HepG2 (cell line): Measurements from ENCODE around the gene P3H3. TPM values are rescaled to one million over a fixed set of nuclear protein-coding genes. Genes with fewer than 3 reads are reported as not detected.

Experiments used
- BHLHE40 ChIP-seq: IDR thresholded peaks from 2 replicates; pipeline ENCODE4 v1.6.1; 2011; ENCODE audit warnings: low read length, improper control_type of control experiment
- FIP1L1 ChIP-seq: fragments of 200-400 bp; formaldehyde crosslinking; IDR thresholded peaks from 2 replicates; pipeline ENCODE4 v1.6.1; 2018; ENCODE audit warnings: low read depth, mild to moderate bottlenecking, low read length, moderate library complexity, borderline replicate concordance; ENCODE audit not compliant: insufficient read depth
- HNRNPH1 ChIP-seq: fragments of 200-400 bp; formaldehyde crosslinking; optimal IDR thresholded peaks from 2 replicates; pipeline ENCODE3; 2017; ENCODE audit warnings: mild to moderate bottlenecking, low read depth, low read length
- MAFF ChIP-seq: IDR thresholded peaks from 2 replicates; pipeline ENCODE4 v1.6.1; 2011; ENCODE audit warnings: low read depth, low read length, improper control_type of control experiment
- NFYC ChIP-seq: IDR thresholded peaks from 2 replicates; pipeline ENCODE4 v1.6.1; 2016; ENCODE audit warnings: missing genetic modification reagents, missing compliant biosample characterization
- RFX3 ChIP-seq: IDR thresholded peaks from 2 replicates; pipeline ENCODE4 v1.6.1; 2016; ENCODE audit warnings: missing biosample characterization, missing genetic modification reagents
- YEATS4 ChIP-seq: sonication (generic); formaldehyde crosslinking; IDR thresholded peaks from 2 replicates; pipeline ENCODE4 v1.4.0; 2020; ENCODE audit warnings: missing genetic modification reagents, borderline replicate concordance
- ZBTB8A ChIP-seq: sonication (generic); formaldehyde crosslinking; IDR thresholded peaks from 2 replicates; pipeline ENCODE4 v1.4.0; 2020; ENCODE audit warnings: mild to moderate bottlenecking, low read depth, missing genetic modification reagents, borderline replicate concordance
- ZNF616 ChIP-seq: sonication (generic); formaldehyde crosslinking; IDR thresholded peaks from 2 replicates; pipeline ENCODE4 v1.5.0; 2020; ENCODE audit warnings: low read depth, mild to moderate bottlenecking, missing genetic modification reagents
- ZNF670 ChIP-seq: sonication (generic); formaldehyde crosslinking; IDR thresholded peaks from 2 replicates; pipeline ENCODE4 v1.8.0; 2022; ENCODE audit warnings: mild to moderate bottlenecking, missing genetic modification reagents, borderline replicate concordance
- polyA plus RNA-seq, 8 experiments: library from polyadenylated mRNA; depleted of rRNA in 3 of 8; stranded (reverse) in 7 of 8; unstranded in 1 of 8; fragments of >200 nt; fragmentation: Illumina TruSeq in 4 of 8; extraction: Trizol in 4 of 8; gene quantifications; 2 replicates each; pipeline versions ENCODE4 v1.2.1 to v1.2.3, GENCODE V29; 2011 to 2016; ENCODE audit warnings: low read depth in 4 of 8, missing spikeins in 1 of 8, mixed read lengths in 1 of 8; ENCODE audit not compliant: insufficient read depth in 1 of 8
- total RNA-seq, 5 experiments: library from RNA; depleted of rRNA; stranded (reverse); fragments of >200 nt; fragmentation: Illumina TruSeq; extraction: Trizol; gene quantifications; 2 replicates each; pipeline ENCODE4 v1.2.3, GENCODE V29; 2016; ENCODE audit warnings: low read depth in 1 of 5
- TF ChIP-seq, protein P1 (sequence below): sonication (generic); formaldehyde crosslinking; IDR thresholded peaks from 2 replicates; pipeline ENCODE4 v1.4.0; 2020; ENCODE audit warnings: mild to moderate bottlenecking, low read depth, missing genetic modification reagents
- TF ChIP-seq, protein P2 (sequence below): sonication (generic); formaldehyde crosslinking; IDR thresholded peaks from 2 replicates; pipeline ENCODE4 v1.5.1; 2020; ENCODE audit warnings: mild to moderate bottlenecking, missing genetic modification reagents, moderate library complexity
- TF ChIP-seq, protein P3 (sequence below): sonication (generic); formaldehyde crosslinking; IDR thresholded peaks from 2 replicates; pipeline ENCODE4 v1.8.0; 2022; ENCODE audit warnings: missing genetic modification reagents, mild to moderate bottlenecking, moderate library complexity, borderline replicate concordance
- TF ChIP-seq, protein P4 (sequence below): sonication (generic); formaldehyde crosslinking; conservative IDR thresholded peaks from 2 replicates; pipeline ENCODE4 v1.5.0; 2020; ENCODE audit warnings: missing genetic modification reagents
- TF ChIP-seq, protein P5 (sequence below): sonication (generic); formaldehyde crosslinking; IDR thresholded peaks from 2 replicates; pipeline ENCODE4 v1.8.0; 2022; ENCODE audit warnings: mild to moderate bottlenecking, missing genetic modification reagents, moderate library complexity
- TF ChIP-seq, protein P6 (sequence below): sonication (generic); formaldehyde crosslinking; IDR thresholded peaks from 2 replicates; pipeline ENCODE4 v1.5.0; 2020; ENCODE audit warnings: mild to moderate bottlenecking, missing genetic modification reagents, moderate library complexity

Gene P3H3
- total and polyA plus RNA-seq, 2 of the 13 experiments (the other 11 are each of a cell fraction or from before 2014, with no cell fraction given): 20.1 to 20.5 TPM

DNA sequence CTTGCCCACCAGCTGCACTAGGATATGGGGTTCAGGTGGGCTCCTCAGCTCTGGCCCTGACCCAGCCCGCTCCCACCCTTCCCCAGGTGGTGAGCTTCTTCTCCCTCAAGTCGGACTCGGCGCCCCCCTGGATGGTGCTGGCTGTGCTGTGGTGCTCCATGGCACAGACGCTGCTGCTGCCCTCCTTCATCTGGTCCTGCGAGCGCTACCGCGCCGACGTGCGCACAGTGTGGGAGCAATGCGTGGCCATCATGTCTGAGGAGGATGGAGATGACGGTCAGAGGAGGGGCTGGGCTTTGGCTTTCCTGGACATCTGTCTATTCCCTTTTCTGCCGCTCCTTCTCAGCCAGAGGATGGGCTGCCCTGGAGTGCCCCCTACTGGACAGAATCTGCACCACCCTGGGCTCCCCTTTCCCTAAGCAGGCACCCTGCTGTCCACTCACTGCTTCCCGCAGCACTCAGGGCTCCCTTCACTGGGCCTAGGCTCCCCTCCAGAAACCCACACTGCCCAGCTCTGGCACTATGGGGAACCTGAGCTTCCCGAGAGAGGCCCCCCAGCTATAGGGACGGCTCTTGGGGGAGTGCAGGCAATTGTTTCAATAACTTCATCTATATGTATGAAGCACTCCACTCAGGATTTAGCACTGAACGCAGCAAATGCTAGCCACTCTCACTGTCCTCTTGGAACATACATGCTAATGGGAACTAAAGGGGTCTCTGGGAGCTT is 2.6 kb upstream of the P3H3 start (continued):
- TF ChIP-seq ZNF670 (CRISPR knock-in tag) (no peak), HNRNPH1 (no peak), NFYC (CRISPR knock-in tag) (no peak), MAFF (no peak), ZNF616 (no peak), RFX3 (CRISPR knock-in tag) (no peak), BHLHE40 (0 out of 2 replicates have a peak, but pooled peaks have one; percentile 11), ZBTB8A (no peak), FIP1L1 (no peak), YEATS4 (no peak)
- TF ChIP-seq, protein P1, sequence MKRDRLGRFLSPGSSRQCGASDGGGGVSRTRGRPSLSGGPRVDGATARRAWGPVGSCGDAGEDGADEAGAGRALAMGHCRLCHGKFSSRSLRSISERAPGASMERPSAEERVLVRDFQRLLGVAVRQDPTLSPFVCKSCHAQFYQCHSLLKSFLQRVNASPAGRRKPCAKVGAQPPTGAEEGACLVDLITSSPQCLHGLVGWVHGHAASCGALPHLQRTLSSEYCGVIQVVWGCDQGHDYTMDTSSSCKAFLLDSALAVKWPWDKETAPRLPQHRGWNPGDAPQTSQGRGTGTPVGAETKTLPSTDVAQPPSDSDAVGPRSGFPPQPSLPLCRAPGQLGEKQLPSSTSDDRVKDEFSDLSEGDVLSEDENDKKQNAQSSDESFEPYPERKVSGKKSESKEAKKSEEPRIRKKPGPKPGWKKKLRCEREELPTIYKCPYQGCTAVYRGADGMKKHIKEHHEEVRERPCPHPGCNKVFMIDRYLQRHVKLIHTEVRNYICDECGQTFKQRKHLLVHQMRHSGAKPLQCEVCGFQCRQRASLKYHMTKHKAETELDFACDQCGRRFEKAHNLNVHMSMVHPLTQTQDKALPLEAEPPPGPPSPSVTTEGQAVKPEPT: no peak
- TF ChIP-seq, protein P2, sequence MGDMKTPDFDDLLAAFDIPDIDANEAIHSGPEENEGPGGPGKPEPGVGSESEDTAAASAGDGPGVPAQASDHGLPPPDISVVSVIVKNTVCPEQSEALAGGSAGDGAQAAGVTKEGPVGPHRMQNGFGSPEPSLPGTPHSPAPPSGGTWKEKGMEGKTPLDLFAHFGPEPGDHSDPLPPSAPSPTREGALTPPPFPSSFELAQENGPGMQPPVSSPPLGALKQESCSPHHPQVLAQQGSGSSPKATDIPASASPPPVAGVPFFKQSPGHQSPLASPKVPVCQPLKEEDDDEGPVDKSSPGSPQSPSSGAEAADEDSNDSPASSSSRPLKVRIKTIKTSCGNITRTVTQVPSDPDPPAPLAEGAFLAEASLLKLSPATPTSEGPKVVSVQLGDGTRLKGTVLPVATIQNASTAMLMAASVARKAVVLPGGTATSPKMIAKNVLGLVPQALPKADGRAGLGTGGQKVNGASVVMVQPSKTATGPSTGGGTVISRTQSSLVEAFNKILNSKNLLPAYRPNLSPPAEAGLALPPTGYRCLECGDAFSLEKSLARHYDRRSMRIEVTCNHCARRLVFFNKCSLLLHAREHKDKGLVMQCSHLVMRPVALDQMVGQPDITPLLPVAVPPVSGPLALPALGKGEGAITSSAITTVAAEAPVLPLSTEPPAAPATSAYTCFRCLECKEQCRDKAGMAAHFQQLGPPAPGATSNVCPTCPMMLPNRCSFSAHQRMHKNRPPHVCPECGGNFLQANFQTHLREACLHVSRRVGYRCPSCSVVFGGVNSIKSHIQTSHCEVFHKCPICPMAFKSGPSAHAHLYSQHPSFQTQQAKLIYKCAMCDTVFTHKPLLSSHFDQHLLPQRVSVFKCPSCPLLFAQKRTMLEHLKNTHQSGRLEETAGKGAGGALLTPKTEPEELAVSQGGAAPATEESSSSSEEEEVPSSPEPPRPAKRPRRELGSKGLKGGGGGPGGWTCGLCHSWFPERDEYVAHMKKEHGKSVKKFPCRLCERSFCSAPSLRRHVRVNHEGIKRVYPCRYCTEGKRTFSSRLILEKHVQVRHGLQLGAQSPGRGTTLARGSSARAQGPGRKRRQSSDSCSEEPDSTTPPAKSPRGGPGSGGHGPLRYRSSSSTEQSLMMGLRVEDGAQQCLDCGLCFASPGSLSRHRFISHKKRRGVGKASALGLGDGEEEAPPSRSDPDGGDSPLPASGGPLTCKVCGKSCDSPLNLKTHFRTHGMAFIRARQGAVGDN (CRISPR knock-in tag): peak; percentile 60
- TF ChIP-seq, protein P3, sequence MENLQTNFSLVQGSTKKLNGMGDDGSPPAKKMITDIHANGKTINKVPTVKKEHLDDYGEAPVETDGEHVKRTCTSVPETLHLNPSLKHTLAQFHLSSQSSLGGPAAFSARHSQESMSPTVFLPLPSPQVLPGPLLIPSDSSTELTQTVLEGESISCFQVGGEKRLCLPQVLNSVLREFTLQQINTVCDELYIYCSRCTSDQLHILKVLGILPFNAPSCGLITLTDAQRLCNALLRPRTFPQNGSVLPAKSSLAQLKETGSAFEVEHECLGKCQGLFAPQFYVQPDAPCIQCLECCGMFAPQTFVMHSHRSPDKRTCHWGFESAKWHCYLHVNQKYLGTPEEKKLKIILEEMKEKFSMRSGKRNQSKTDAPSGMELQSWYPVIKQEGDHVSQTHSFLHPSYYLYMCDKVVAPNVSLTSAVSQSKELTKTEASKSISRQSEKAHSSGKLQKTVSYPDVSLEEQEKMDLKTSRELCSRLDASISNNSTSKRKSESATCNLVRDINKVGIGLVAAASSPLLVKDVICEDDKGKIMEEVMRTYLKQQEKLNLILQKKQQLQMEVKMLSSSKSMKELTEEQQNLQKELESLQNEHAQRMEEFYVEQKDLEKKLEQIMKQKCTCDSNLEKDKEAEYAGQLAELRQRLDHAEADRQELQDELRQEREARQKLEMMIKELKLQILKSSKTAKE: no peak
- TF ChIP-seq, protein P4, sequence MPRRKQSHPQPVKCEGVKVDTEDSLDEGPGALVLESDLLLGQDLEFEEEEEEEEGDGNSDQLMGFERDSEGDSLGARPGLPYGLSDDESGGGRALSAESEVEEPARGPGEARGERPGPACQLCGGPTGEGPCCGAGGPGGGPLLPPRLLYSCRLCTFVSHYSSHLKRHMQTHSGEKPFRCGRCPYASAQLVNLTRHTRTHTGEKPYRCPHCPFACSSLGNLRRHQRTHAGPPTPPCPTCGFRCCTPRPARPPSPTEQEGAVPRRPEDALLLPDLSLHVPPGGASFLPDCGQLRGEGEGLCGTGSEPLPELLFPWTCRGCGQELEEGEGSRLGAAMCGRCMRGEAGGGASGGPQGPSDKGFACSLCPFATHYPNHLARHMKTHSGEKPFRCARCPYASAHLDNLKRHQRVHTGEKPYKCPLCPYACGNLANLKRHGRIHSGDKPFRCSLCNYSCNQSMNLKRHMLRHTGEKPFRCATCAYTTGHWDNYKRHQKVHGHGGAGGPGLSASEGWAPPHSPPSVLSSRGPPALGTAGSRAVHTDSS (CRISPR knock-in tag): no peak
- TF ChIP-seq, protein P5, sequence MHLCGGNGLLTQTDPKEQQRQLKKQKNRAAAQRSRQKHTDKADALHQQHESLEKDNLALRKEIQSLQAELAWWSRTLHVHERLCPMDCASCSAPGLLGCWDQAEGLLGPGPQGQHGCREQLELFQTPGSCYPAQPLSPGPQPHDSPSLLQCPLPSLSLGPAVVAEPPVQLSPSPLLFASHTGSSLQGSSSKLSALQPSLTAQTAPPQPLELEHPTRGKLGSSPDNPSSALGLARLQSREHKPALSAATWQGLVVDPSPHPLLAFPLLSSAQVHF (CRISPR knock-in tag): no peak
- TF ChIP-seq, protein P6, sequence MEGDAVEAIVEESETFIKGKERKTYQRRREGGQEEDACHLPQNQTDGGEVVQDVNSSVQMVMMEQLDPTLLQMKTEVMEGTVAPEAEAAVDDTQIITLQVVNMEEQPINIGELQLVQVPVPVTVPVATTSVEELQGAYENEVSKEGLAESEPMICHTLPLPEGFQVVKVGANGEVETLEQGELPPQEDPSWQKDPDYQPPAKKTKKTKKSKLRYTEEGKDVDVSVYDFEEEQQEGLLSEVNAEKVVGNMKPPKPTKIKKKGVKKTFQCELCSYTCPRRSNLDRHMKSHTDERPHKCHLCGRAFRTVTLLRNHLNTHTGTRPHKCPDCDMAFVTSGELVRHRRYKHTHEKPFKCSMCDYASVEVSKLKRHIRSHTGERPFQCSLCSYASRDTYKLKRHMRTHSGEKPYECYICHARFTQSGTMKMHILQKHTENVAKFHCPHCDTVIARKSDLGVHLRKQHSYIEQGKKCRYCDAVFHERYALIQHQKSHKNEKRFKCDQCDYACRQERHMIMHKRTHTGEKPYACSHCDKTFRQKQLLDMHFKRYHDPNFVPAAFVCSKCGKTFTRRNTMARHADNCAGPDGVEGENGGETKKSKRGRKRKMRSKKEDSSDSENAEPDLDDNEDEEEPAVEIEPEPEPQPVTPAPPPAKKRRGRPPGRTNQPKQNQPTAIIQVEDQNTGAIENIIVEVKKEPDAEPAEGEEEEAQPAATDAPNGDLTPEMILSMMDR: peak; percentile 95
